HG02840 (cell line): Measurements from ENCODE around the gene KLF13.

Experiments used
- ATAC-seq: cut with Tn5 transposase; IDR thresholded peaks from one replicate; pipeline ENCODE4 v1.9.1; 2021; ENCODE audit warnings: mild to moderate bottlenecking, moderate library complexity, moderate number of reproducible peaks; ENCODE audit not compliant: unreplicated experiment, low FRiP score

KLF13 gene

GRCh38 chr15:31397851-31398661 lies 71.4 kb downstream of the KLF13 start:
- ATAC-seq = no peak

- no peak for ATAC-seq
Measured at GRCh38 chr15:31398677-31399301, 72.2 kb downstream of the KLF13 start.

GRCh38 chr15:31399544-31400171 lies 73.0 kb downstream of the KLF13 start:
- ATAC-seq = no peak

GRCh38 chr15:31400222-31400927 lies 73.7 kb downstream of the KLF13 start:
- no peak for ATAC-seq

DNA sequence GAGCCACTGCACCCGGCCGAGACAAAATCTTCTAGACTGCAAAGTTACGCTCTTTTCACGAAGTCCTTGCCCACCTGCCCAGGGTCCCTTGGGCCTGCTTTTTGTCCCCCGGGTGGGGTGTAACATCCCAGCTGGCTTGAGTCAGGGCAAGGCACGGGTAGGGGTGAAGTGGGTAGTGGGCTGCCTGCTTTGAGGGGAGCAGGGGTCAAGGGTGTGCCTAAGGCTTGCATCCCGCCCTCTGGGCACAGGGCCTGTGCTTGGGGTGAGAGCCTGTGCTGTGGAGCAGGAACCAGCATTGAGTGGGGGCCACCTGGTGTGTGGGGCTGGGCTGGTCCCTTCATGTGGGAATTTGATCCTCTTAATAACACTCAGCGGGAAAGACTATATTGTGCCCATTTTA lies 74.6 kb downstream of the KLF13 start:
- no peak for ATAC-seq

- no peak for ATAC-seq
Measured at GRCh38 chr15:31402003-31402402, 75.4 kb downstream of the KLF13 start.

GRCh38 chr15:31402511-31403056 lies 75.9 kb downstream of the KLF13 start:
- no peak for ATAC-seq

GRCh38 chr15:31403096-31403495 lies 76.5 kb downstream of the KLF13 start:
- ATAC-seq = no peak

DNA sequence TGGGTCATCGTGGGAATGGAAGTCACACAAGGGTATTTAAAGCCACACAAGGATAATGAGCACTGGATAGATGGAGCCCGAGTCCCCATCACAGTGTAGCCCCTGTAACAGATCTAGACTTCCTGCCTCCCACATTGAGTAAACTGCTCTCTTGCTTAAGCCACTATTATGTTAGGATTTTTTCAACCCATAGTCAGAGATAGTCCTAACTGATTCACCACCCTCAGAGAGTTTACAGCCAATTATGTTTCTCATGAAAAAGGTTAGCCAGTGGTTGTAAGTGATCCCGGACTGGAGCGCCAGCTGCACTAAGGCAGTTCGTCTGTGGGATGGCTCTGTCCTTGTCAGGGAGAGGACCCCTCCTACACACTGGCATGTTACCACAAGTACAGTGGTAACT lies 77.0 kb downstream of the KLF13 start:
- ATAC-seq = no peak

- no peak for ATAC-seq
Measured at GRCh38 chr15:31404345-31404744, 77.7 kb downstream of the KLF13 start.

DNA sequence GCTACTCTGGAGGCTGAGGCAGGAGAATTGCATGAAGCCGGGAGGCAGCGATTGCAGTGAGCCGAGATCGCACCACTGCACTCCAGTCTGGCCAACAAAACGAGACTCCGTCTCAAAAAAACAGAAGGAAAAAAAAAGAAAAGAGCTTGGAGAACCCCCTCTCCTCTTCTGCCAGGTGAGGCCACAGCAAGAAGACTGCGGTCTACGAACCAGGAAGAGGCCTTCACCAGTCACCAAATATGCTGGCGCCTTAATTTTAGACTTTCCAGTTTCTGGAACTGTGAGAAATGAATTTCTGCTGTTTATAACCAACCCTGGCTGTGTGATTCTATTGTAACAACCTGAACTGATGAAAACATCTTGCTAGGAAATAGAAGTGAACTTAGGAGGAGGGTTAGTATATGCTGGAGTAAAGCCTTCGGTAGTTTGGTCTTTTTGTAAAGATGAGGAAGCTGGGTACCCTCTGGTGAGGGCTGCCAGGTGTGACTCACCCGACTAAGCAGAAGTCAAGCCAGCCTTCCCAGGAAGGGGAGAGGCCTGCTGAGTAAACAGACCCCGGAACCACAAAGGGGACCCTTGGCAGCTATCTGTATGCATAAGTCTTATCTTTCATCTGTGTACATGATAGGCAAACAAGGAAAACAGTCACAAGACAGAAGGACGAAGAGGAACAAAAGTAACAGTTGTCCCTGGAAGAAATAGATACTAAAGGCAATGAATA lies 78.7 kb downstream of the KLF13 start:
- ATAC-seq = no peak

DNA sequence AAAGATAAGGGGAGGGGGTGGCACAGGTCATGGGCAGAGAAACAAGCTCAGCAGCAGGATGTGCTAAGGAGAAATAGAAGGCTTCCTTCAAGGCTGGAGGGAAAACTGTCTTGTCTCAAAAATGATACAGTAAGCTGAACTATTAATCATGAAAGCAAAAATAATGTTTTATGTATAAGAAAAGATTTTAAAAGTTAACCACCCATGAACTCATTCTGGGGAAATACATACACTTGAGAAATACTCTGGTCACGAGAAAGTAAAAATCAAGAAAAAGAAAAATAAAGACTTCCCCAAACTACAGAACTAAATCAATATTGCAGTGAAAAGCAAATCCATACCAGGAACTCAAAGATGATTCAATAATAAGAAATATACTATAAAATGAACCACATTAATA lies 80.7 kb downstream of the KLF13 start:
- no peak for ATAC-seq

DNA sequence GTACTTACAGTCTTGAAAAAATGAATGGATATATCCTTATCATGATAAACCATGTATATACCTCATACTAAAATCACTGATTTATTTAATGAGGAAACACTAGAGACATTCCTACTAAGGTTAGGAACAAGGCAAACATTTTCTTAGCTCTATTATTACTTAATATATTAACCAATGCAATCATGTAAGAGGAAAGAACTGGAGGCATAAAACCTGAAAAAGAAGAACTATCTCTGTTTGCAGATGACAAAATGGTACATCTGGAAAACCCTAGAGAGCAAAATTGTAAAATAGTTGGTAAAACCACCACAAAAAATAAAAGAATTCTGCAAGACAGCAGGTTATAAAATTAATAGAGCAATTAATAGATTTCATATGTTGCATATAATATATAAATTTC lies 81.2 kb downstream of the KLF13 start:
- ATAC-seq = no peak

DNA sequence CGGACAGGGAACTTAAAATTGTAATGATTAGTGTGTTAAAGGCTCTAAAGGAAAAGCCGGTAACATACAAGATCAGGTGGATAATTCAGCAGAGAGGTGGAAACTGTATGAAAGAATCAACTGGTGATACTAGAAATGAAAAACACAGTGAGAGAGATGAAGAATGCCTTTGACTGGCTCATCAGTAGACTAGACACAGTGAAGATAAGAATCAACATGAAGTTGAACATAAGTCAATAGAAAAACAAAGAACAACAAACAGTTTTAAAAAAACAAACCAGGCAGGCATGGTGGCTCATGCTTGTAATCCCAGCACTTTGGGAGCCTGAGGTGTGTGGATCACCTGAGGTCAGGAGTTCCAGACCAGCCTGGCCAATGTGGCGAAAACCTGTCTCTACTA lies 82.1 kb downstream of the KLF13 start:
- ATAC-seq = no peak

DNA sequence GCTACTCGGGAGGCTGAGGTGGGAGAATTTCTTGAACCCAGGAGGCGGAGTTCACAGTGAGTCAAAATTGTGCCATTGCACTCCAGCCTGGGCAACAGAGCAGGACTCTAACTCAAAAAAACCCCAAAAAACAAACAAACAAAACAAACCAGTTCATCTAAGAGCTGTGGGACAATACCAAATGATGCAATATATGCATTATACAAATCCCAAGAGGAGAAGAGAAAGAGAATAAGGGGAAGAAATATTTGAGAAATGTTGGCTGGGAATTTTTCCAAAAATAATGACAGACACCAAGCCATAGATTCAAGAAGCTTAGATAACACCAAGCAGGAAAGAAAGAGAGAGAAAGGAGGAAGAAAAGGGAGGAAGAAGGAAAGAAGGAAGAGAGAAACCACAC lies 82.5 kb downstream of the KLF13 start:
- ATAC-seq = no peak

DNA sequence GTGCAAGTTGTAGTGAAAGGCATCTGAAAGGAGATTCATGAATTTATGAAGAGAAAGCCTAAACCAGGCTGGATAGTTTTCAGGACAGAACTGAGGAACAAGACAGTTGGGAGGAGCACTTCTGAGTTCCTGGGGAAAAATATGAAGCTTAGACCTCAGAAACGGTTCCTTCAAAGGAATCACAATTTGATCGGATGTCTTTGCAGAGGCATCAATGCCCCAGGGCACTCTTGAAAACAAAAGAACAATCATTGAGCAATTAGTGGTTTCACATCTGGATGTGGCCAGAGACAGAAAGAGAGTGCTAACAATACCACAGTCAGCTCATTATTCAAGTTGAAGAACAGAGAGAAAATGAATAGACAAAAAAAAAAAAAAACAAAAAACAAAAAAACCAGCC lies 86.2 kb downstream of the KLF13 start:
- no peak for ATAC-seq

DNA sequence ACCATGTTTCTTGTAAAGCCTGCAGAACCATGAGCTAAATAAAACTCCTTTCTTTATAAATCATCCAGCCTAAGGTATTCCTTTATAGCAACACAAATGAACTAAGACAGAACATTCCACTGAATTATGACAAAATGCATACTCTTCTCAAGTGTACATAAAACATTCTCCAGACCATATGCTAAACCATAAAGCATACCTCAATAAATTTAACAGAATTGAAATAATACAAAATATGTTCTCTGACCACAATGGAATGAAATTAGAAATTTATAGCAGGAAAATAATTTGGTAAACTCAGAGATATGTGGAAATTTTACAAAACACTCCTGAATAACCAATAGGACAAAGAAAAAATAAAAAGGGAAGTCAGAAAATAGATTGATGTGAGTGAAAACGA lies 88.6 kb downstream of the KLF13 start:
- ATAC-seq = no peak

GRCh38 chr15:31419820-31420219 lies 93.2 kb downstream of the KLF13 start:
- ATAC-seq = no peak

DNA sequence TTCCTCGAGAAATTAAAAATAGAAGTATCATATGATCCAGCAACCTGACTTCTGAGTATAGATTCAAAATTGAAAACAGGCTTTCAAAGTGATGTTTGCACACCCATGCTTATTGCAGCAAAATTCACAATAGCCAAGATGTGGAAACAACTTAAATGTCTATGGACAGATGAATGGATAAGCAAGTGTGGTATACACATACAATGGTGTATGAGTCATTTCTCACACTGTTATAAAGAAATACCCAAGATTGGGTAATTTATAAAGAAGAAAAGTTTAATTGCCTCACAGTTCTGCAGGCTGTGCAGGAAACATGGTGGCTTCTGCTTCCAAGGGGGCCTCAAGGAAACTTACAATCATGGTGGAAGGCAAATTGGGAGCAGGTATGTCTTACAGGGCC lies 100.8 kb downstream of the KLF13 start:
- ATAC-seq = no peak
